T-helper 17 cell (primary cell): ENCODE results near the gene LRRN3. TPM values are rescaled to one million over a fixed set of nuclear protein-coding genes. Genes with fewer than 3 reads are reported as not detected.

Source experiments
- ATAC-seq: fragments of 150-1000 bp; cut with Tn5 transposase; 2 replicates; pipeline ENCODE4 v1.10.0; 2021; ENCODE audit warnings: mild to moderate bottlenecking, moderate library complexity
- DNase-seq, 3 donors: peaks; one replicate each; pipeline versions ENCODE4 v3.0.0 to v3.0.0-alpha.2; 2020 to 2021
- H3K9me3 ChIP-seq: one replicate; pipeline ENCODE4 v1.7.0; 2013; ENCODE audit warnings: low read length, mild to moderate bottlenecking; ENCODE audit not compliant: control insufficient read depth, poor library complexity, severe bottlenecking
- H3K27ac Mint-ChIP-seq: one replicate; pipeline ENCODE4 v1.8.0; 2022; ENCODE audit warnings: mild to moderate bottlenecking, moderate library complexity, mixed read lengths
- H3K27me3 Mint-ChIP-seq: one replicate; pipeline ENCODE4 v1.8.0; 2022; ENCODE audit warnings: mixed read lengths
- H3K36me3 Mint-ChIP-seq: one replicate; pipeline ENCODE4 v1.8.0; 2022; ENCODE audit warnings: low read depth, mixed read lengths
- H3K4me1 Mint-ChIP-seq: one replicate; pipeline ENCODE4 v1.8.0; 2022; ENCODE audit warnings: mild to moderate bottlenecking, mixed read lengths
- H3K4me3 Mint-ChIP-seq: one replicate; pipeline ENCODE4 v1.8.0; 2022; ENCODE audit warnings: mild to moderate bottlenecking, moderate library complexity, mixed read lengths
- total RNA-seq, 4 donors: library from RNA in 2 of 4; stranded (reverse) in 2 of 4; gene quantifications; one replicate each; pipeline ENCODE4 v1.2.3 and lab custom pipeline; 2022 to 2026

Gene LRRN3
- total RNA-seq, 2 donors from 2014 or later, result 1.9 to 16.0 TPM

DNA sequence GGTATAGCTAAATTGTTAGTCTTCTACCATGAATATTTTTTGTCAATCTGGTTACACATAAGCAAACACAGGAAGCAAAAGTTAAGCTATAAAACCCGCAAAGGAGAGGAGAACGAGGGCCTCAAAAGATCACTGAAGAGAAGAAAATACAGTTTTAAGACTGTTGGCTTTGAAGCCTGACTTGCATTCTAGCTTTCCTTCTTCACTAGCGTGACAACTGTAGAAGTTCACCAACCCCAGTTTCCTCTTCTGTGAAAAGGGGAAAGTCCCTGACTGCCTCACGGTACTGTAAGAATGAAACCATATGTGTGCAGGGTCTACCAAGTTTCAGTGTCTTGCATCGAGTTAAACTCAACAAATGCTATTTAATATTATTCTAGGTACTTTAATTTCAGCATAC, 7.5 kb upstream of the LRRN3 start:
- peaks cover 4% of the 10 kb centered on the region for H3K36me3 Mint-ChIP-seq
- H3K4me1 Mint-ChIP-seq, result peaks cover 31% of the 10 kb centered on the region

DNA sequence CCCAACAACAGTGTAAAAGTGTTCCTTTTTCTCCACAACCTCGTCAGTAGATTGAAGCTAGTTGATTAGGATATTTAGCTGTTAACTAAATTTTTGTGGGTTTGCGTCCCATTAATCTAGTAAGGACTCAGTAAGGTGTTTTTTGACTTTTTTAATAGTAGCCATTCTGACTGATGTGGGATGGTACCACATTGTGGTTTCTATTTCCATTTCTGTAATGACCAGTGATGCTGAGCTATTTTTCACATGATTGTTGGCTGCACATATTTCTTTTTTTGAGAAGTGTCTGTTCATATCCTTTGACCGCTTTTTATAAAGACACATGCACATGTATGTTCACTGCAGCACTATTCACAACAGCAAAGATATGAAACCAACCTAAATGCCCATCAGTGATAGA, 5.6 kb upstream of the LRRN3 start:
- no peak overlapping the region for H3K4me3 Mint-ChIP-seq
- no peak overlapping the region for H3K27ac Mint-ChIP-seq
- no peaks in the 10 kb centered on the region for H3K9me3 ChIP-seq
- H3K27me3 Mint-ChIP-seq, result no peaks in the 10 kb centered on the region
- peaks cover 31% of the 10 kb centered on the region for H3K4me1 Mint-ChIP-seq
- peaks cover 4% of the 10 kb centered on the region for H3K36me3 Mint-ChIP-seq
- DNase-seq (no peak), ATAC-seq (no peak)

More for the DNA sequence above, 7.5 kb upstream of the LRRN3 start:
- Mint-ChIP-seq H3K27me3 (no peaks in the 10 kb centered on the region), H3K27ac (peak overlapping the region; percentile 87), H3K4me3 (peak overlapping the region; percentile 59)
- DNase-seq (peak in 1 of 3 donors; percentile 18), ATAC-seq (peak; percentile 99)
- no peaks in the 10 kb centered on the region for H3K9me3 ChIP-seq

DNA sequence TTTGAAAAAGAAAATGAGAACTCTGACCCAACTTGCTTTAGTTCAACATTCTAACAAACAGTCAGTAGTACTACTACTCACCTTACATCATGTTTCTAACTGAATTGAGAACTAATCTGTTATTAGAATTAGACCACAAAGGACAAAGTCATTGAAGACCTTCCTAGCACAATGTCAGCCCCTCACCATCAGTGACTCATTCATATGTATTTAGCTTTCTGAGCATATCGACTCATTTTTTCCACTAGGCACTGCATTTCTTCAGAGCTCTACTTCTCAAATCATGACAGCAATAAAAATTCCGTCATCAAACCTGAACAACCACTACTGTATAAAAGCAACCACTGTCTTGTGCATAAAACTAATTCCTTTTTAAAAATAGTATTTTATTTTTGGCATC, 4.4 kb upstream of the LRRN3 start:
- Mint-ChIP-seq H3K27me3 (no peaks in the 10 kb centered on the region), H3K4me1 (peaks cover 32% of the 10 kb centered on the region), H3K36me3 (peaks cover 4% of the 10 kb centered on the region), H3K27ac (no peak overlapping the region), H3K4me3 (no peak overlapping the region)
- DNase-seq (no peak), ATAC-seq (no peak)
- H3K9me3 ChIP-seq, result no peaks in the 10 kb centered on the region

DNA sequence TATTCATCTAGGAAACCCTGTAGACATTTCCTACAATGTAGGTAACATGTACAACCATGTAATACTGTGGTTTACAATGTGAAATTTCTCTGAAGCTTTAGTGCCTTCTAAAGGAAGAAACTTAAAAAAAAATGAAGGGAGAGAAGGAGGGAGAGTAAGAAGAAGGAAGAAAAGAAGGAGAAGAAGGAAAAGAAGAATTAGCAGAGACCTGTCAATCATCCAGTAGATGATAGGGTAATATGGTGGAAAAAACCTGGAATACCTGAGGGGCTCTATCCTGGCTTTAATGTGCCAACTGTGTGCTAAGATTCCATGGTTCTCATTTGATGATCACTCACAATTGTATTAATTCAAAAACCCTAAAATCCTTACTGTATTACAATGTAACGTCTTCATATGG, 2.6 kb upstream of the LRRN3 start:
- no peaks in the 10 kb centered on the region for H3K9me3 ChIP-seq
- DNase-seq (no peak), ATAC-seq (no peak)
- Mint-ChIP-seq H3K4me3 (no peak overlapping the region), H3K27me3 (no peaks in the 10 kb centered on the region), H3K27ac (no peak overlapping the region), H3K36me3 (peaks cover 4% of the 10 kb centered on the region), H3K4me1 (peaks cover 25% of the 10 kb centered on the region)

DNA sequence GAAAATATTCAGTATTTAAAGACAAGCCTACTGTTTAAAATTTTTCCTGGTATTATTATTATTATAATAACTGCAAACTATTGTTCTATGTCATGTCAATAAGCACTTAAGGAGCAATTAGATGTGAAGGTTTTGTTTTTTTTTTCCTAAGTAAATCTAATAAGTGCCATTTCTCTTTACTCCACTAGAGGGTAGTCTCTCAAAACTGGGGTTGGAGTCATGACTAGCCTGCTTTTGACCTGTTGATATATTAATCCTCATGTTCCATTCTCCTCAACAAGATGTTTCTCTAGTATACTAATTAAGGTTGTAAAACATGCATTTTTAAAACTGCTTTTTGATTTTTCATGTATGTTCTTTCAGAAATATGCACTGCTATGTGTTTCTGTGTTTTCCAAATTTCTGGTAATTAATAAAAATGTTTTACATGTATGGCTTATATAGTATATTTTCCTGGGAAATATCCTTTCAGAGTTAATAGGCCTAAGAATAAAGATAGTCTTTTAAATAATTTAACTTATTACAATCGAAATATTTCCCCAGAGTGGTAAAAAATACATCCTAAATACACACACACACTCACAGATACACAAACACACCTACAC, 1.0 kb upstream of the LRRN3 start:
- Mint-ChIP-seq H3K27me3 (no peaks in the 10 kb centered on the region), H3K4me3 (no peak overlapping the region), H3K4me1 (peaks cover 16% of the 10 kb centered on the region), H3K36me3 (no peaks in the 10 kb centered on the region), H3K27ac (no peak overlapping the region)
- DNase-seq (no peak), ATAC-seq (peak; percentile 58)
- no peaks in the 10 kb centered on the region for H3K9me3 ChIP-seq

DNA sequence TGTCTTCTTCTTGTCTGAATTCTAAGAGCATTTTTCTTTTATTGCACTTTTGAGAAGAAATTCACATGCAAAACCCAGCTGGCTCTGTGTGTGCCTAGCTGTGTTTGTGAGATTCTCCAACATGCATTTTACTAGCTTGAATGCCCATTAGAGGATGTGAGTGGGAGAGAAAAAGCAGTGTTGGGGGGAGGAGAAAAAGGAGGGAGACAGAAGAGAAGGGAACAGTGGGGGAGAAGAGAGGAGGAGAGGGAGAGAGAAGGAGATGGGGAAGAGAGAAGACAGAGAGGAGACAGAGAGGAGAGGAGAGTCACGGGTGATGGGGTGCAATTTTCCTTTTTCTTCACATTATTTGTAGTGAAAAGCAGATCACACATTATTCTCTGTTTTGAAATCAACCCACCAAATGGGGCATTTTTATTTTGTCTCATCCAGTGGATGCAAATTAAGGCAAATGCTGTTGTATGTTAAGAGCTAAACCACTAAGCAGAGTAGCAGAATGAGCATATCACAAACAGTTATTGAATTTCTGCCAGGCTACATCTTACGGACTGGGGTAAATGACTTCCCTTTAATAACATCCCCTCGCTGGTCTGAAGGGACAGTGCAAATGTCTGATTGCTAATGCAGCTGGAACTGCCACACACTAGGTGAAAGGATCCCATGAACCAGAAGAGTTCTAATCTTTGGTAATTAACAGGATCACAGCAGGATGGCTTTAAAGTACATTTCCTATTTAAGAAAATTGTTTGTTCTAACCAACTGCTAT, 849 bp downstream of the LRRN3 start:
- no peak for ATAC-seq
- H3K27me3 Mint-ChIP-seq, result no peaks in the 10 kb centered on the region
- peak overlapping the region; percentile 76 for H3K4me3 Mint-ChIP-seq
- peak overlapping the region; percentile 81 for H3K27ac Mint-ChIP-seq
- no peaks in the 10 kb centered on the region for H3K9me3 ChIP-seq
- peaks cover 17% of the 10 kb centered on the region for H3K4me1 Mint-ChIP-seq
- no peak for DNase-seq
- no peaks in the 10 kb centered on the region for H3K36me3 Mint-ChIP-seq

DNA sequence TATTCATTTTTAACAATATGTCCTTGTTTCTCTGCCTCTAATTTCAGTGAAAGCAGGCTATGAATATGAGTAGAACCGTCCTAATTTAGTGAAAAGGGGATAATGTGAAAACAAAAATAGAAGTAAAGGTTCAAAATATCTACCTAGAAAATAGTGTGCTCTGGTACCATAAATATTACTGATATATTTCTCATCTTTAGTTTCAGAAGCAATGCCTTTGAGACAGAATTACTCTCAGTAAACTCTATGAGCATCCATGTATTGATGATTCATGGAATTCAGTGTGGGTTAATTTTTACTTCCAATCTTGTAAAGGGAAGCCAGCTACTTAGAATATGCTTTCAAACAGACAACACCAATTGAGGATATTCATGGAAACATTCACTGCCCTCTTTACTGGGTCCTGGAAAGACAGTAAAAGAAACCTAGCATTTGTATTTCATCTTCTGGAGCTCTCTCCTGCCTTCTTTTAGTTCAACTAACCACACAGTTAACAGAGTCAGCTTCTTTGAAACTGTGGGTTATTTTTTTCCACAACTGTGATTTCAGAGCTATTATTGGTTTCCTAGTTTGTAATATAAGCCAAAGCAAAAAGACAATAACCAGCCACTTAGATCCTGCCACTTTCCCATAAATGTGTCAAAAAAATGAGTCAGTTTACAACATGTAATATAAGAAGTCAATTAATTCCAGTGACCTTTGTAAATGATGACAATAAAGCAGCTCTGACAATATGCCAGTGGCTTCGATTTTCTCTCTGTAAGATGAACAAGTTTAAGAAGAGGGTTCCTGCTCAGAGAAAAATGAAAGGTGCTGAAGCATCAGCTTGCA, 1.7 kb downstream of the LRRN3 start:
- no peaks in the 10 kb centered on the region for H3K9me3 ChIP-seq
- no peaks in the 10 kb centered on the region for H3K27me3 Mint-ChIP-seq
- H3K36me3 Mint-ChIP-seq, result no peaks in the 10 kb centered on the region
- H3K4me3 Mint-ChIP-seq, result peak overlapping the region; percentile 76
- ATAC-seq (no peak), DNase-seq (no peak)
- H3K4me1 Mint-ChIP-seq, result peaks cover 17% of the 10 kb centered on the region
- peak overlapping the region; percentile 61 for H3K27ac Mint-ChIP-seq

DNA sequence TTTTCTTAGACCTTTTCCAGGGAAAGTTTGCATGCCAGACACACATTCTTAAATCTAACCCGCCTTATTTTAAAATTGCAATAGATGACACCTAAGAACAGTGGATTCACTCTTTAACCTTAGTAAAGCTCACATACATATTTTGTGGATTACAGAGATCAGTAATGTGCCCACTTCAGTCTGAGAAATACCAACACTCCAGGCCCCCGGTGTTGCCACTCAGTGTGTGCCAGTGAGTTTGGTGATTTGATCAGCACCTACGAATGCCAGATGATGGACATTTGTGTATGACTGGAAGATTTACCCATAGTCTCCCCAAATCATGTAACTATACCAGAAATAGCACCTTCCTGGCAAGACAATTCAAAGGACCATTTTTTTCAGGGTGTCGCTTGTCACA, 2.6 kb downstream of the LRRN3 start:
- Mint-ChIP-seq H3K27ac (peak overlapping the region; percentile 61), H3K36me3 (no peaks in the 10 kb centered on the region), H3K4me1 (peaks cover 15% of the 10 kb centered on the region), H3K27me3 (no peaks in the 10 kb centered on the region), H3K4me3 (no peak overlapping the region)
- no peaks in the 10 kb centered on the region for H3K9me3 ChIP-seq
- no peak for DNase-seq
- ATAC-seq, result no peak

DNA sequence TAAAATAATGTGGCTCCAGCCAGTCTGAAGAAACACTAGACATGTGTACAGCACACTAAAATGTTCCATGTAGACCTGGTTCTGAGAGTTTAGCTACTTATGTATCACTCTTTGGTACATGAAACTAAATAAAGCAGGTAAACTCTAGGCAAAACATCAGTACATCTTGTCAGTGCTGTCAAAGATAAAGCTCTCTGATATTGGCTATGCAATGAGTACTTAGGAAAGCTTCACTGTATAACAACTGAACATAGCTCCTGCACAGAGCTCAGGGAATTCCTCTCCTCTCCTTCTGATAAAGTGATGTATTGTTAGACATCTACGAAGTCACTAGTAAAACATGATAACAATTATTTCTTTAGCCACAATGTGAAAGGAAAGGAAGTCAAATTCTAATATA, 3.5 kb downstream of the LRRN3 start:
- H3K27me3 Mint-ChIP-seq, result no peaks in the 10 kb centered on the region
- no peaks in the 10 kb centered on the region for H3K36me3 Mint-ChIP-seq
- peaks cover 15% of the 10 kb centered on the region for H3K4me1 Mint-ChIP-seq

DNA sequence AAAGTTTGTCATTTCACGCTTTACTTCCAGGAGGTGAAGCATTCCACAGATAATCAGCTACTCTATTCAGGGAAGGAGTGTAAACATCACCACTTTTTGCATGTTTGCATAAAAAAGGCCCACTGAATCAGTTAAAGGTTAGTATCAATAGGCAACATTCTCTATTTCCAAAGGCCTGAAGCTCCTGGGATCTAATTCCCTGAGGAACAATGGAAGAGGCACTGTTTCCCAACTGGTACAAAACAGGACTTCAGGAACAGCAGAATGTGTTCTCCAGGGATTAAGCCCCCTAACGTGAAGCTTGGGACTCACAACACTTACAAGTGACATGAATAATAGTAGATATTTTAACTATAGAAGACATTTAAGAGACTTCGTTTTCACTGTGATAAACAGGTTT, 6.1 kb downstream of the LRRN3 start:
- no peaks in the 10 kb centered on the region for H3K27me3 Mint-ChIP-seq
- peaks cover 9% of the 10 kb centered on the region for H3K4me1 Mint-ChIP-seq
- no peaks in the 10 kb centered on the region for H3K9me3 ChIP-seq
- H3K27ac Mint-ChIP-seq, result peak overlapping the region; percentile 8
- no peaks in the 10 kb centered on the region for H3K36me3 Mint-ChIP-seq
- no peak overlapping the region for H3K4me3 Mint-ChIP-seq
- ATAC-seq (no peak), DNase-seq (no peak)

More for the DNA sequence above, 3.5 kb downstream of the LRRN3 start:
- Mint-ChIP-seq H3K4me3 (peak overlapping the region; percentile 31), H3K27ac (peak overlapping the region; percentile 61)
- no peaks in the 10 kb centered on the region for H3K9me3 ChIP-seq
- ATAC-seq (no peak), DNase-seq (no peak)

DNA sequence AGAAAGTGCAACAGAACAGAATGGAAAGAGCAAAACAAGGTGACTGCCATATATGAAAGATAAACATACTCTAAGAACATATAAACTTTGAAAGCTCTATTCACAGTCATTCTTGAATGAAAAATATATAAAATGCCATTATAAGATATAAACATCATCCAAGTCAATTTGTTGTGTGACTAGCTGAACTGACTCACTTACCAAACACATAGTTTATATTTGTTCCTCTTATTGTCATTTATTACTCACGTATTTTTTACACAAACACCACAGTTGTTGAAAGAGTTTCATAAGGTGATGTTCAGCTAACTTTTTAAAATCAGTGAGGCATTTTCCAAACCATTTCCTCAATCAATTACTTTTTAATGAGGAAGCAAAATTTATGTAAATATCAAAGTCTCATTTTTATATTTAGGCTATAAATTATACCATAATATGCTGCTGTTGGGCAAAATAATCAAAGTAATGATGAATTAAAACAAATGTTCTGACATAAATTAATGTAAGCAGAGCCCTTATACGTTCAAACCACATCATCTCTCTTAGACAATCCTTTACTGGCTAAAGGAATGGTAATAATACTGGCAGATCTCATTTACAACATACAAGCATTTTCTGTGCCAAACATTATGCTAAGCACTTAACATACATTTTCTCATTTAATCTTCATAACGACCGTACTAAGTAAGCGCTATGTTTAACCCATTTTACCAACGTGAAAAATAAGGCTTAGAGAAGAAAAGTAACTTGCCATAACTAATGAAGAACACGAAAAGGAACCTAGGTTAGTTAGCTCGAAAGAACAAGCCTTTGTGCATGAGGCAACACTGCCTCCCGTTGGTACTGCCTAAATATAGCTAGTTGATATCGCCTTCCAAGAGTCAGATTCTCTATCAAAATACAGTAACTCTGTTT, 7.3 kb downstream of the LRRN3 start:
- H3K9me3 ChIP-seq, result no peaks in the 10 kb centered on the region
- Mint-ChIP-seq H3K4me1 (peaks cover 5% of the 10 kb centered on the region), H3K27me3 (no peaks in the 10 kb centered on the region), H3K4me3 (no peak overlapping the region), H3K27ac (no peak overlapping the region), H3K36me3 (no peaks in the 10 kb centered on the region)
- DNase-seq (peak in 2 of 3 donors; percentile 8 to 39), ATAC-seq (peak; percentile 86)

DNA sequence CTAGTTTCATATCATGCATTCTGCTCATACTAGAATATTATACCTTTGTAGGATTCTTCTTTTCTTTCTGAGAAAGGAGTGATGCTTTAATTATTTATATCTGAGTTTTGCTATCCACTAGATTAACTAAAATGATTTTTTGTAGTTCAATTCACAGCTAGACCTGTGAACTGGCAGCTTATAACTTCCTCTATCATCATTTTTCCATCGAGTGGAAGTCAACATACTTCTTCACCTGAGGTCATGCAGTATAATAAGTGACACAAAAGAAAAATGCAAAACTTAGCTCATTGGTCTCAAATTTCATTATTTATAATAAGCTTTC, 8.0 kb downstream of the LRRN3 start:
- Mint-ChIP-seq H3K27ac (no peak overlapping the region), H3K36me3 (no peaks in the 10 kb centered on the region), H3K4me1 (peaks cover 5% of the 10 kb centered on the region), H3K4me3 (no peak overlapping the region), H3K27me3 (no peaks in the 10 kb centered on the region)
- ATAC-seq, result no peak
- DNase-seq, result no peak
- H3K9me3 ChIP-seq, result no peaks in the 10 kb centered on the region
